Activated naive CD8-positive, alpha-beta T cell treated with anti-CD3 and anti-CD28 coated beads for 36 hours (primary cell): ENCODE results near the gene METRN. TPM values are rescaled to one million over a fixed set of nuclear protein-coding genes. Genes with fewer than 3 reads are reported as not detected.
"Not testable (repeated sequence)": the region's sequence is repeated elsewhere in the genome, so short reads cannot be mapped to it uniquely, and the experiment has no call there.

Source experiments
- DNase-seq: peaks from one replicate; pipeline ENCODE4 v3.0.0; 2021
- H3K27ac Mint-ChIP-seq: one replicate; pipeline ENCODE4 v1.8.0; 2022; ENCODE audit warnings: mild to moderate bottlenecking, moderate library complexity, mixed read lengths
- H3K27me3 Mint-ChIP-seq: one replicate; pipeline ENCODE4 v1.8.0; 2022; ENCODE audit warnings: mild to moderate bottlenecking, mixed read lengths
- H3K36me3 Mint-ChIP-seq: one replicate; pipeline ENCODE4 v1.8.0; 2021; ENCODE audit warnings: mild to moderate bottlenecking, mixed read lengths
- H3K4me1 Mint-ChIP-seq: one replicate; pipeline ENCODE4 v1.8.0; 2021; ENCODE audit warnings: mixed read lengths
- H3K4me3 Mint-ChIP-seq: one replicate; pipeline ENCODE4 v1.8.0; 2022; ENCODE audit warnings: mild to moderate bottlenecking, moderate library complexity, mixed read lengths
- H3K9me3 Mint-ChIP-seq: one replicate; pipeline ENCODE4 v1.8.0; 2022; ENCODE audit warnings: mixed read lengths
- total RNA-seq, 2 experiments: library from RNA; stranded (reverse); gene quantifications; one replicate each; pipeline ENCODE4 v1.2.3, GENCODE V29; 2021

METRN gene
- total RNA-seq, 2 experiments from 2014 or later, result 22.3 to 25.3 TPM

- no peak overlapping the region for H3K27ac Mint-ChIP-seq
- H3K4me1 Mint-ChIP-seq, result peaks cover 2% of the 10 kb centered on the region
- no peaks in the 10 kb centered on the region for H3K9me3 Mint-ChIP-seq
- peaks cover 70% of the 10 kb centered on the region for H3K27me3 Mint-ChIP-seq
- no peak for DNase-seq
- H3K36me3 Mint-ChIP-seq, result no peaks in the 10 kb centered on the region
- H3K4me3 Mint-ChIP-seq, result no peak overlapping the region
Measured at GRCh38 chr16:708019-708418, 6.9 kb upstream of the METRN start.

GRCh38 chr16:708959-709358 is 6.0 kb upstream of the METRN start:
- no peak overlapping the region for H3K27ac Mint-ChIP-seq
- peaks cover 66% of the 10 kb centered on the region for H3K27me3 Mint-ChIP-seq
- no peaks in the 10 kb centered on the region for H3K9me3 Mint-ChIP-seq
- no peak for DNase-seq
- no peak overlapping the region for H3K4me3 Mint-ChIP-seq
- H3K4me1 Mint-ChIP-seq, result peaks cover 2% of the 10 kb centered on the region
- H3K36me3 Mint-ChIP-seq, result no peaks in the 10 kb centered on the region

GRCh38 chr16:709566-710499 is 5.1 kb upstream of the METRN start:
- peaks cover 62% of the 10 kb centered on the region for H3K27me3 Mint-ChIP-seq
- no peak overlapping the region for H3K27ac Mint-ChIP-seq
- DNase-seq, result no peak
- peaks cover 5% of the 10 kb centered on the region for H3K4me1 Mint-ChIP-seq
- H3K4me3 Mint-ChIP-seq, result no peak overlapping the region
- H3K36me3 Mint-ChIP-seq, result no peaks in the 10 kb centered on the region
- H3K9me3 Mint-ChIP-seq, result no peaks in the 10 kb centered on the region

GRCh38 chr16:710500-711075 is 4.3 kb upstream of the METRN start:
- Mint-ChIP-seq H3K9me3 (no peaks in the 10 kb centered on the region), H3K27me3 (peaks cover 62% of the 10 kb centered on the region), H3K36me3 (no peaks in the 10 kb centered on the region), H3K4me1 (peaks cover 5% of the 10 kb centered on the region), H3K27ac (no peak overlapping the region), H3K4me3 (no peak overlapping the region)
- no peak for DNase-seq

GRCh38 chr16:711084-711483 is 3.8 kb upstream of the METRN start:
- Mint-ChIP-seq H3K9me3 (no peaks in the 10 kb centered on the region), H3K27ac (no peak overlapping the region), H3K36me3 (no peaks in the 10 kb centered on the region), H3K4me1 (peaks cover 5% of the 10 kb centered on the region), H3K4me3 (no peak overlapping the region), H3K27me3 (peaks cover 62% of the 10 kb centered on the region)
- no peak for DNase-seq

GRCh38 chr16:711548-712320 is 3.2 kb upstream of the METRN start:
- peaks cover 3% of the 10 kb centered on the region for H3K4me1 Mint-ChIP-seq
- no peak overlapping the region for H3K4me3 Mint-ChIP-seq
- H3K9me3 Mint-ChIP-seq, result no peaks in the 10 kb centered on the region
- peaks cover 55% of the 10 kb centered on the region for H3K27me3 Mint-ChIP-seq
- H3K36me3 Mint-ChIP-seq, result no peaks in the 10 kb centered on the region
- no peak overlapping the region for H3K27ac Mint-ChIP-seq
- peak; percentile 84 for DNase-seq

GRCh38 chr16:712740-713250 is 2.1 kb upstream of the METRN start:
- peak; percentile 62 for DNase-seq
- not testable (repeated sequence) for H3K4me1 Mint-ChIP-seq, H3K27ac Mint-ChIP-seq, H3K36me3 Mint-ChIP-seq, H3K9me3 Mint-ChIP-seq, H3K4me3 Mint-ChIP-seq
- H3K27me3 Mint-ChIP-seq, result peaks cover 44% of the 10 kb centered on the region

- no peak for DNase-seq
- Mint-ChIP-seq H3K27ac (no peak overlapping the region), H3K4me3 (no peak overlapping the region), H3K9me3 (no peaks in the 10 kb centered on the region), H3K27me3 (peaks cover 32% of the 10 kb centered on the region), H3K4me1 (peaks cover 11% of the 10 kb centered on the region), H3K36me3 (no peaks in the 10 kb centered on the region)
Measured at GRCh38 chr16:714079-714478, 839 bp upstream of the METRN start.

GRCh38 chr16:715477-716199 is 720 bp downstream of the METRN start:
- H3K9me3 Mint-ChIP-seq, result no peaks in the 10 kb centered on the region
- H3K36me3 Mint-ChIP-seq, result no peaks in the 10 kb centered on the region
- peaks cover 16% of the 10 kb centered on the region for H3K27me3 Mint-ChIP-seq
- H3K4me1 Mint-ChIP-seq, result peaks cover 20% of the 10 kb centered on the region
- H3K4me3 Mint-ChIP-seq, result peak overlapping the region; percentile 72
- peak; percentile 42 for DNase-seq
- H3K27ac Mint-ChIP-seq, result no peak overlapping the region

GRCh38 chr16:716200-716568 is 1.3 kb downstream of the METRN start:
- no peak for DNase-seq
- Mint-ChIP-seq H3K36me3 (no peaks in the 10 kb centered on the region), H3K27me3 (peaks cover 13% of the 10 kb centered on the region), H3K9me3 (no peaks in the 10 kb centered on the region), H3K4me3 (peak overlapping the region; percentile 72), H3K27ac (no peak overlapping the region), H3K4me1 (peaks cover 20% of the 10 kb centered on the region)

- no peak overlapping the region for H3K27ac Mint-ChIP-seq
- no peak overlapping the region for H3K4me3 Mint-ChIP-seq
- DNase-seq, result no peak
- no peaks in the 10 kb centered on the region for H3K9me3 Mint-ChIP-seq
- no peaks in the 10 kb centered on the region for H3K36me3 Mint-ChIP-seq
- H3K27me3 Mint-ChIP-seq, result peaks cover 11% of the 10 kb centered on the region
- peaks cover 20% of the 10 kb centered on the region for H3K4me1 Mint-ChIP-seq
Measured at GRCh38 chr16:716768-717325, 1.9 kb downstream of the METRN start.

- no peak for DNase-seq
- no peaks in the 10 kb centered on the region for H3K9me3 Mint-ChIP-seq
- peaks cover 9% of the 10 kb centered on the region for H3K27me3 Mint-ChIP-seq
- H3K36me3 Mint-ChIP-seq, result no peaks in the 10 kb centered on the region
- H3K4me1 Mint-ChIP-seq, result peaks cover 20% of the 10 kb centered on the region
- no peak overlapping the region for H3K4me3 Mint-ChIP-seq
- no peak overlapping the region for H3K27ac Mint-ChIP-seq
Measured at GRCh38 chr16:717450-718245, 2.7 kb downstream of the METRN start.

- H3K36me3 Mint-ChIP-seq, result no peaks in the 10 kb centered on the region
- H3K9me3 Mint-ChIP-seq, result no peaks in the 10 kb centered on the region
- peaks cover 4% of the 10 kb centered on the region for H3K27me3 Mint-ChIP-seq
- H3K4me3 Mint-ChIP-seq, result no peak overlapping the region
- no peak for DNase-seq
- H3K27ac Mint-ChIP-seq, result no peak overlapping the region
- H3K4me1 Mint-ChIP-seq, result peaks cover 20% of the 10 kb centered on the region
Measured at GRCh38 chr16:718389-718788, 3.5 kb downstream of the METRN start.

GRCh38 chr16:718922-719321 is 4.0 kb downstream of the METRN start:
- DNase-seq, result no peak
- no peaks in the 10 kb centered on the region for H3K36me3 Mint-ChIP-seq
- H3K27me3 Mint-ChIP-seq, result peaks cover 3% of the 10 kb centered on the region
- no peaks in the 10 kb centered on the region for H3K9me3 Mint-ChIP-seq
- H3K4me1 Mint-ChIP-seq, result peaks cover 20% of the 10 kb centered on the region
- H3K4me3 Mint-ChIP-seq, result peak overlapping the region; percentile 68
- H3K27ac Mint-ChIP-seq, result peak overlapping the region; percentile 62
